Prostate gland (tissue), 2 donors: ENCODE data around the gene RPS4Y2.

Source experiments
- CTCF ChIP-seq, 4 experiments: fragments of 200-600 bp in 2 of 4; fragments of 450-650 bp in 2 of 4; sonication (generic) in 2 of 4; IDR thresholded peaks; 1 replicate in 3 of 4; 2 replicates in 1 of 4; pipeline ENCODE4 v1.5.1; 2016 to 2019; ENCODE audit warnings: antibody characterized with exemption in 4 of 4, mild to moderate bottlenecking in 2 of 4, moderate library complexity in 2 of 4
- POLR2AphosphoS5 ChIP-seq: sonication (generic); formaldehyde crosslinking; IDR thresholded peaks from one replicate; pipeline ENCODE4 v1.6.1; 2017; ENCODE audit warnings: antibody characterized with exemption

- TF ChIP-seq CTCF (IDR thresholded peaks at IDR 0.05) (no peak), POLR2AphosphoS5 (no peak)
Observed at GRCh38 chrY:20787076-20787475, 31.2 kb downstream of the RPS4Y2 start.
